Measurements from ENCODE around the gene PSME1. TPM values are rescaled to one million over a fixed set of nuclear protein-coding genes. Genes with fewer than 3 reads are reported as not detected.

Gene PSME1
- total and polyA plus RNA-seq, 10 of the 15 experiments (the other 5 are each of a cell fraction or from before 2014, with no cell fraction given), result 250 to 1,378 (median 412) TPM

DNA sequence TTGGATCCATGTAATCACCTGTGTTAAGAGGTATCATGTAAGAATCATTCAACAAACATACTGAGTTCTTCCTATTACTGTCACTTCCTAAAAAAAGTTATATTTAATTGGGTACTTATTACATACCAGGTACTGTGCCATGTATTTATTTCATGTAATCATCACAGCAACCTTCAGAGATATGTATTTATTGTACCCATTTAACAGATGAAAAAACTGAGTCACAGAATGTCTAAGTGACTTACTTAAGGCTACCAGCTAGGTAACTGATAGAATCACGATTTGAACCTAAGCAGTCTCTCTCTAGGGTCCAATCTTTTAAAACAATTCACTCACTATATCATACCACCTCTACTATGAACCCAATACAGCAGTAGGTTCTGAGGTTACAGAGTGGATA is 8.5 kb downstream of the PSME1 start:
- 0 out of 2 replicates have a peak overlapping the region, but pooled peaks have one; percentile 12 for H3K9ac ChIP-seq (ENCODE audit: control insufficient read depth, insufficient read depth, low read length)
- H3K36me3 ChIP-seq (ENCODE audit: control insufficient read depth in 2 of 2, insufficient read depth in 2 of 2, low read length in 1 of 2), result peaks cover 2 to 28% of the 10 kb centered on the region in 2 experiments
- peak overlapping the region; percentile 77 for H3K4me2 ChIP-seq (ENCODE audit: control insufficient read depth, insufficient read depth)
- intact Hi-C loops (cut with micrococcal nuclease; ENCODE audit: unreplicated experiment), result no loop called here
- ChIA-PET RAD21 (ENCODE audit: unreplicated experiment) (interaction anchor here (3.1 kb wide), 1 partner anchor 50 kb away, joined by 22 read pairs; the partner anchor contains the start of gene PCK2), CTCF (interaction anchor here (1.0 to 1.4 kb wide), 3 partner anchors 36 to 98 kb away, joined by 3 to 5 read pairs (median 3); partner anchors contain the start of genes CHMP4A and TINF2), SMC1A (ENCODE audit: uncharacterized antibody, unreplicated experiment) (interaction anchor here (1.5 to 4.8 kb wide), 4 partner anchors 8 to 36 kb away, joined by 5 to 54 read pairs (median 12); partner anchors contain the start of genes IRF9 and PSME1), POLR2A (interaction anchor here (0.7 to 2.3 kb wide), 6 partner anchors 9 to 50 kb away, joined by 4 to 10 read pairs (median 6); partner anchors contain the start of genes IRF9, PCK2 and PSME1)
- no peak overlapping the region for H2AFZ ChIP-seq (ENCODE audit: control insufficient read depth, low read depth, low read length)
- H3K79me2 ChIP-seq (ENCODE audit: control insufficient read depth, insufficient read depth, low read length), result peaks cover 70% of the 10 kb centered on the region
- TF ChIP-seq TCF7 (IDR thresholded peaks at IDR 0.05; ENCODE audit: borderline replicate concordance), result 0 out of 2 replicates have a peak, but pooled peaks have one; percentile 11
- no peak for TF ChIP-seq CBX5 (IDR thresholded peaks at IDR 0.05; ENCODE audit: low read depth)
- TF ChIP-seq NR2C2 (IDR thresholded peaks at IDR 0.05; ENCODE audit: borderline replicate concordance, control insufficient read depth, insufficient read length, low read depth), result no peak
- H3K27me3 ChIP-seq (replicated peaks in 1 of 2; ENCODE audit: control insufficient read depth in 2 of 2, insufficient read depth in 2 of 2, low read length in 1 of 2), result no peaks in the 10 kb centered on the region
- DNase-seq (ENCODE audit: low read depth, low spot score) (no peak), FAIRE-seq (no peak), ATAC-seq (no peak)
- in situ Hi-C loops (cut with MboI), result no loop called here
- H3K27ac ChIP-seq (ENCODE audit: control insufficient read depth, insufficient read depth), result peak overlapping the region; percentile 2; the same call in 1 of the 2 replicates
- peaks cover 16% of the 10 kb centered on the region for H3K4me1 ChIP-seq (ENCODE audit: control insufficient read depth, insufficient read depth, low read length)
- no peaks in the 10 kb centered on the region for H4K20me1 ChIP-seq (ENCODE audit: control insufficient read depth, insufficient read depth)
- peak overlapping the region; percentile 82 for H3K4me3 ChIP-seq
- 100% methylated on average over 1 of the region's 1 CpG for whole genome bisulfite sequencing (ENCODE audit: insufficient coverage, insufficient replicate concordance, low lambda C conversion rate, missing lambda C conversion rate)
- no peaks in the 10 kb centered on the region for H3K9me3 ChIP-seq (replicated peaks; ENCODE audit: control insufficient read depth, insufficient read depth, low read length)
- no TSS peak for BruUV-seq (replicated peaks)

DNA sequence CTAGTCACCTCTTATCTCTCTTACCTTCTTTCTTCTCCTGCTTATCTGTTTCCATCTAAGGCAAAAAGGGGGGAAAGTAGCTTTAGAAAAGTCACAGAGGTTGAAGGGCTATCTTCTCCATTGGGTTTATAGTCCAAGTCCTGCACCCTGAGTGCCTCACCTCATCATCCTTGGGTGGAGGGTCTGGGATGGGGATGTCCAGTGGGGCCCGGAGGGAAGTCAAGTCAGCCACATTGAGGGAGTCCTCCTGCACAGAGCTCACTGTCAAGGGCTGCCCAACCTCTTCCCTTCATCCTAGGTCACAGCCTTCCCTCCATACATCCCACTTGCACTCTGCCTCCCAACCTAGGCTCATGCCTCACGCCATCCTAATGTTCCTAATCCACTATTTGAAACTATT is 9.2 kb downstream of the PSME1 start:
- 68% methylated on average over 2 of the region's 2 CpGs for WGBS (ENCODE audit: insufficient coverage, insufficient replicate concordance, low lambda C conversion rate, missing lambda C conversion rate)
- peaks cover 7 to 35% of the 10 kb centered on the region in 2 experiments for H3K36me3 ChIP-seq (ENCODE audit: control insufficient read depth in 2 of 2, insufficient read depth in 2 of 2, low read length in 1 of 2)
- CTCF ChIA-PET, result interaction anchor here (1.1 to 8.2 kb wide), 11 partner anchors 16 to 287 kb away, joined by 3 to 63 read pairs (median 6); partner anchors contain the start of genes CHMP4A, CIDEB, DCAF11 and IRF9
- TF ChIP-seq IKZF2 (IDR thresholded peaks at IDR 0.05) (no peak), TARDBP (IDR thresholded peaks at IDR 0.05; ENCODE audit: borderline replicate concordance) (no peak), NFXL1 (IDR thresholded peaks at IDR 0.05; ENCODE audit: borderline replicate concordance) (no peak), IRF4 (IDR thresholded peaks at IDR 0.05; ENCODE audit: low read depth, low read length) (no peak), NFYB (IDR thresholded peaks at IDR 0.05; ENCODE audit: insufficient read depth, low read depth, low read length) (no peak), CREB1 (IDR thresholded peaks at IDR 0.05; ENCODE audit: low read depth) (no peak), ETV6 (conservative IDR thresholded peaks at IDR 0.05 in 1 of 2, IDR thresholded peaks at IDR 0.05 in 1 of 2; ENCODE audit: borderline replicate concordance in 1 of 2, low read depth in 1 of 2) (no peak), EP300 (IDR thresholded peaks at IDR 0.05; ENCODE audit: borderline replicate concordance in 1 of 2, control insufficient read depth in 1 of 2, low read depth in 2 of 2, low read length in 2 of 2) (no peak), SIN3A (IDR thresholded peaks at IDR 0.05; ENCODE audit: low read depth, low read length) (no peak), CBFB (IDR thresholded peaks at IDR 0.05; ENCODE audit: low read depth) (no peak), BRCA1 (IDR thresholded peaks at IDR 0.05; ENCODE audit: low read depth, low read length) (no peak), ZBTB33 (IDR thresholded peaks at IDR 0.05) (no peak)

More for the DNA sequence above, 9.2 kb downstream of the PSME1 start:
- Histone ChIP-seq H3K4me2 (ENCODE audit: control insufficient read depth, insufficient read depth) (peak overlapping the region; percentile 88), H2AFZ (ENCODE audit: control insufficient read depth, low read depth, low read length) (no peak overlapping the region), H3K4me3 (peak overlapping the region; percentile 82), H3K4me1 (ENCODE audit: control insufficient read depth, insufficient read depth, low read length) (peaks cover 14% of the 10 kb centered on the region), H3K79me2 (ENCODE audit: control insufficient read depth, insufficient read depth, low read length) (peaks cover 70% of the 10 kb centered on the region), H3K27ac (ENCODE audit: control insufficient read depth, insufficient read depth) (peak overlapping the region; percentile 94), H3K9me3 (replicated peaks; ENCODE audit: control insufficient read depth, insufficient read depth, low read length) (no peaks in the 10 kb centered on the region), H4K20me1 (ENCODE audit: control insufficient read depth, insufficient read depth) (no peaks in the 10 kb centered on the region), H3K27me3 (replicated peaks in 1 of 2; ENCODE audit: control insufficient read depth in 2 of 2, insufficient read depth in 2 of 2, low read length in 1 of 2) (no peaks in the 10 kb centered on the region), H3K9ac (ENCODE audit: control insufficient read depth, insufficient read depth, low read length) (peak overlapping the region; percentile 88)
- no TSS peak for BruUV-seq (replicated peaks)
- no peak for ATAC-seq
- intact Hi-C loops (cut with micrococcal nuclease; ENCODE audit: unreplicated experiment) (loop anchor here (5.0 kb wide), 1 partner anchor 152 kb away; the partner anchor contains the start of genes DHRS1 and NOP9), in situ Hi-C loops (cut with MboI) (no loop called here)
- ChIA-PET SMC1A (ENCODE audit: uncharacterized antibody, unreplicated experiment) (interaction anchor here (0.9 to 4.8 kb wide), 9 partner anchors 9 to 97 kb away, joined by 3 to 54 read pairs (median 18); partner anchors contain the start of genes DCAF11, IRF9, NRL and PCK2), POLR2A (interaction anchor here (0.5 to 5.8 kb wide), 12 partner anchors 9 to 176 kb away, joined by 3 to 99 read pairs (median 18); partner anchors contain the start of genes CHMP4A, DCAF11, IPO4 and IRF9), RAD21 (ENCODE audit: unreplicated experiment) (interaction anchor here (0.9 to 3.9 kb wide), 6 partner anchors 8 to 83 kb away, joined by 3 to 37 read pairs (median 28); partner anchors contain the start of genes DCAF11, IRF9, NRL and PCK2)
- no peak for DNase-seq (ENCODE audit: low read depth, low spot score)
- FAIRE-seq, result no peak
